Measurements from ENCODE around the gene CRACDL. TPM values are rescaled to one million over a fixed set of nuclear protein-coding genes. Genes with fewer than 3 reads are reported as not detected.

CRACDL gene
- polyA plus RNA-seq, 1 of the 3 experiments (the other 2 are of a cell fraction), result not detected

DNA sequence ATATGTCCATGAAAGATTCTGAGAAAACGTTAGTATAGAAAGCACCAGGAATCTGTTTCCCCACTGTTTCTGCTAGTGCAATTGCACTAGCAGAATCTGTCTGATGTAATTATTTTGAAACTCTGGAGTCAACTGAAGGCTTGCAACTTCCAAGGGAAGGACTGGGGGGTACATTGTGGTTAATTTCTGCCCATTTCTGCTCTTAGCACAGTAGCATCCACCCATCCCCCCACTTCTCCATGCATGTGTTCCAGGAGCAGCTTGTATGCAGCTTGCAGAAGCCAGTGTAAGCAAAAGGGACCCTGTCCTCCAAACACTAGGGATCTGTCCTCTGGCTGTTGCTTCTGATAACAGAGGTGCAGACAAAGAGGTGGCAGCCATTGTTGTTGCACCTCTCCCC lies 74.4 kb downstream of the CRACDL start:
- no peak overlapping the region for H3K9ac ChIP-seq
- H3K36me3 ChIP-seq (replicated peaks in 1 of 2; ENCODE audit: control insufficient read depth in 1 of 2, insufficient read depth in 2 of 2, low read length in 1 of 2), result no peaks in the 10 kb centered on the region
- no peaks in the 10 kb centered on the region for H3K9me2 ChIP-seq
- H3K4me1 ChIP-seq (ENCODE audit: control insufficient read depth in 1 of 2, insufficient read depth in 2 of 2, low read depth in 1 of 2, low read length in 1 of 2), result no peaks in the 10 kb centered on the region; a peak in 1 of 4 replicates
- WGBS (ENCODE audit: low lambda C conversion rate), result 40% methylated on average over 1 of the region's 1 CpG
- no peak overlapping the region for H2AFZ ChIP-seq (ENCODE audit: low read depth)
- no peaks in the 10 kb centered on the region for H3F3A ChIP-seq (replicated peaks; ENCODE audit: insufficient read depth)
- no peaks in the 10 kb centered on the region for H3K79me2 ChIP-seq (ENCODE audit: insufficient read depth)
- no peak overlapping the region for H3K4me2 ChIP-seq
- no peak overlapping the region for H3K27ac ChIP-seq (ENCODE audit: low read depth in 2 of 2, low read length in 1 of 2)
- CTCF ChIA-PET, result no interaction called here
- POLR2A ChIA-PET, result no interaction called here
- H4K20me1 ChIP-seq (ENCODE audit: insufficient read depth), result no peaks in the 10 kb centered on the region
- no peak overlapping the region for H3K4me3 ChIP-seq (ENCODE audit: low read depth in 2 of 2, low read length in 1 of 2)
- no peaks in the 10 kb centered on the region for H3K27me3 ChIP-seq (ENCODE audit: insufficient read depth)
- DNase-seq, result no peak
- H3K9me3 ChIP-seq, result peaks cover 9% of the 10 kb centered on the region; the same call in 1 of the 2 replicates
- no peak for TF ChIP-seq MXI1 (IDR thresholded peaks at IDR 0.05; ENCODE audit: low read depth, low read length)
- TF ChIP-seq RCOR1 (IDR thresholded peaks at IDR 0.05; ENCODE audit: low read length), result no peak
- TF ChIP-seq JUND (IDR thresholded peaks at IDR 0.05), result no peak
- TF ChIP-seq, protein P1, sequence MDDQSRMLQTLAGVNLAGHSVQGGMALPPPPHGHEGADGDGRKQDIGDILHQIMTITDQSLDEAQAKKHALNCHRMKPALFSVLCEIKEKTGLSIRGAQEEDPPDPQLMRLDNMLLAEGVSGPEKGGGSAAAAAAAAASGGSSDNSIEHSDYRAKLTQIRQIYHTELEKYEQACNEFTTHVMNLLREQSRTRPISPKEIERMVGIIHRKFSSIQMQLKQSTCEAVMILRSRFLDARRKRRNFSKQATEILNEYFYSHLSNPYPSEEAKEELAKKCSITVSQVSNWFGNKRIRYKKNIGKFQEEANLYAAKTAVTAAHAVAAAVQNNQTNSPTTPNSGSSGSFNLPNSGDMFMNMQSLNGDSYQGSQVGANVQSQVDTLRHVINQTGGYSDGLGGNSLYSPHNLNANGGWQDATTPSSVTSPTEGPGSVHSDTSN (IDR thresholded peaks at IDR 0.05), result no peak
- no peak for TF ChIP-seq EP300 (IDR thresholded peaks at IDR 0.05; ENCODE audit: borderline replicate concordance in 1 of 2, low read depth in 1 of 2, low read length in 1 of 2)
- TF ChIP-seq, protein P2, sequence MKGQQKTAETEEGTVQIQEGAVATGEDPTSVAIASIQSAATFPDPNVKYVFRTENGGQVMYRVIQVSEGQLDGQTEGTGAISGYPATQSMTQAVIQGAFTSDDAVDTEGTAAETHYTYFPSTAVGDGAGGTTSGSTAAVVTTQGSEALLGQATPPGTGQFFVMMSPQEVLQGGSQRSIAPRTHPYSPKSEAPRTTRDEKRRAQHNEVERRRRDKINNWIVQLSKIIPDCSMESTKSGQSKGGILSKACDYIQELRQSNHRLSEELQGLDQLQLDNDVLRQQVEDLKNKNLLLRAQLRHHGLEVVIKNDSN (IDR thresholded peaks at IDR 0.05; ENCODE audit: borderline replicate concordance, low read depth), result no peak
- no peak for TF ChIP-seq FOXJ3 (CRISPR knock-in tag; IDR thresholded peaks at IDR 0.05)
- TF ChIP-seq, protein P3, sequence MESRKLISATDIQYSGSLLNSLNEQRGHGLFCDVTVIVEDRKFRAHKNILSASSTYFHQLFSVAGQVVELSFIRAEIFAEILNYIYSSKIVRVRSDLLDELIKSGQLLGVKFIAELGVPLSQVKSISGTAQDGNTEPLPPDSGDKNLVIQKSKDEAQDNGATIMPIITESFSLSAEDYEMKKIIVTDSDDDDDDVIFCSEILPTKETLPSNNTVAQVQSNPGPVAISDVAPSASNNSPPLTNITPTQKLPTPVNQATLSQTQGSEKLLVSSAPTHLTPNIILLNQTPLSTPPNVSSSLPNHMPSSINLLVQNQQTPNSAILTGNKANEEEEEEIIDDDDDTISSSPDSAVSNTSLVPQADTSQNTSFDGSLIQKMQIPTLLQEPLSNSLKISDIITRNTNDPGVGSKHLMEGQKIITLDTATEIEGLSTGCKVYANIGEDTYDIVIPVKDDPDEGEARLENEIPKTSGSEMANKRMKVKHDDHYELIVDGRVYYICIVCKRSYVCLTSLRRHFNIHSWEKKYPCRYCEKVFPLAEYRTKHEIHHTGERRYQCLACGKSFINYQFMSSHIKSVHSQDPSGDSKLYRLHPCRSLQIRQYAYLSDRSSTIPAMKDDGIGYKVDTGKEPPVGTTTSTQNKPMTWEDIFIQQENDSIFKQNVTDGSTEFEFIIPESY (IDR thresholded peaks at IDR 0.05; ENCODE audit: borderline replicate concordance, low read depth), result no peak
- no peak for TF ChIP-seq RAD21 (IDR thresholded peaks at IDR 0.05; ENCODE audit: low read length)
- TF ChIP-seq TEAD4 (IDR thresholded peaks at IDR 0.05; ENCODE audit: borderline replicate concordance, insufficient read depth), result no peak
- TF ChIP-seq NFIC (IDR thresholded peaks at IDR 0.05; ENCODE audit: borderline replicate concordance), result no peak
- no peak for TF ChIP-seq RFX5 (IDR thresholded peaks at IDR 0.05; ENCODE audit: low read length)
- no peak for TF ChIP-seq SIN3A (IDR thresholded peaks at IDR 0.05; ENCODE audit: borderline replicate concordance, low read depth, low read length)
- no peak for TF ChIP-seq RXRA (IDR thresholded peaks at IDR 0.05; ENCODE audit: borderline replicate concordance, low read depth)

DNA sequence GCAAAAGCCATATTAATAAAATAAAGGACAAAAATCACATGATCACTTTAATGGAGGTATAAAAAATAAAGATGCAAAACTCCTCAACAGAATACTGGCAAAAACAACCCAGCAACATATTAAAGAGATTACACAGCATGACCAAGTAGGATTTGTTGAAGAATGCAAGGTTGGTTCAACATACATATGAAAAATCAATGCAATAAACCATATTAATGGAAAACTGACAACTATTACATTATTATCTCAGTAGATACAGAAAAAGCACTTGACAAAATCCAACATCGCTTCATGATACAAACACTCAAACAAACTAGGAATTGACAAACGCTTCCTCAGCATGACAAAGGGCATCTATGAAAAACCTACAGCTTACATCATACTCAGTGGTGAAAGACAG lies 76.7 kb downstream of the CRACDL start:
- TF ChIP-seq, protein P4, sequence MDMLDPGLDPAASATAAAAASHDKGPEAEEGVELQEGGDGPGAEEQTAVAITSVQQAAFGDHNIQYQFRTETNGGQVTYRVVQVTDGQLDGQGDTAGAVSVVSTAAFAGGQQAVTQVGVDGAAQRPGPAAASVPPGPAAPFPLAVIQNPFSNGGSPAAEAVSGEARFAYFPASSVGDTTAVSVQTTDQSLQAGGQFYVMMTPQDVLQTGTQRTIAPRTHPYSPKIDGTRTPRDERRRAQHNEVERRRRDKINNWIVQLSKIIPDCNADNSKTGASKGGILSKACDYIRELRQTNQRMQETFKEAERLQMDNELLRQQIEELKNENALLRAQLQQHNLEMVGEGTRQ (IDR thresholded peaks at IDR 0.05; ENCODE audit: borderline replicate concordance, low read depth, low read length), result no peak
- TF ChIP-seq GABPA (IDR thresholded peaks at IDR 0.05; ENCODE audit: low read depth), result no peak
- TF ChIP-seq, protein P5, sequence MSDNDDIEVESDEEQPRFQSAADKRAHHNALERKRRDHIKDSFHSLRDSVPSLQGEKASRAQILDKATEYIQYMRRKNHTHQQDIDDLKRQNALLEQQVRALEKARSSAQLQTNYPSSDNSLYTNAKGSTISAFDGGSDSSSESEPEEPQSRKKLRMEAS (IDR thresholded peaks at IDR 0.05; ENCODE audit: low read depth), result no peak
- no peaks in the 10 kb centered on the region for H3K27me3 ChIP-seq (ENCODE audit: insufficient read depth)
- H3F3A ChIP-seq (replicated peaks; ENCODE audit: insufficient read depth), result no peaks in the 10 kb centered on the region
- 11% methylated on average over 2 of the region's 2 CpGs for WGBS (ENCODE audit: low lambda C conversion rate)
- H3K4me1 ChIP-seq (ENCODE audit: control insufficient read depth in 1 of 2, insufficient read depth in 2 of 2, low read depth in 1 of 2, low read length in 1 of 2), result no peaks in the 10 kb centered on the region
- no peak overlapping the region for H2AFZ ChIP-seq (ENCODE audit: low read depth)
- no peak for DNase-seq
- ChIA-PET POLR2A (no interaction called here), CTCF (interaction anchor here (0.9 kb wide), 1 partner anchor 210 kb away, joined by 3 read pairs; no protein-coding TSS in a partner anchor)
- H3K4me3 ChIP-seq (ENCODE audit: low read depth in 2 of 2, low read length in 1 of 2), result no peak overlapping the region
- H3K36me3 ChIP-seq (replicated peaks in 1 of 2; ENCODE audit: control insufficient read depth in 1 of 2, insufficient read depth in 2 of 2, low read length in 1 of 2), result no peaks in the 10 kb centered on the region
- no peak overlapping the region for H3K9ac ChIP-seq
- H4K20me1 ChIP-seq (ENCODE audit: insufficient read depth), result no peaks in the 10 kb centered on the region
- H3K9me2 ChIP-seq, result no peaks in the 10 kb centered on the region
- H3K4me2 ChIP-seq, result no peak overlapping the region
- peaks cover 14% of the 10 kb centered on the region for H3K9me3 ChIP-seq
- H3K79me2 ChIP-seq (ENCODE audit: insufficient read depth), result no peaks in the 10 kb centered on the region
- no peak overlapping the region for H3K27ac ChIP-seq (ENCODE audit: low read depth in 2 of 2, low read length in 1 of 2)

All from SK-N-SH (cell line).